ENCODE data around the gene RAD51AP1.
"Not testable (repeated sequence)": the region's sequence is repeated elsewhere in the genome, so short reads cannot be mapped to it uniquely, and the experiment has no call there.

DNA sequence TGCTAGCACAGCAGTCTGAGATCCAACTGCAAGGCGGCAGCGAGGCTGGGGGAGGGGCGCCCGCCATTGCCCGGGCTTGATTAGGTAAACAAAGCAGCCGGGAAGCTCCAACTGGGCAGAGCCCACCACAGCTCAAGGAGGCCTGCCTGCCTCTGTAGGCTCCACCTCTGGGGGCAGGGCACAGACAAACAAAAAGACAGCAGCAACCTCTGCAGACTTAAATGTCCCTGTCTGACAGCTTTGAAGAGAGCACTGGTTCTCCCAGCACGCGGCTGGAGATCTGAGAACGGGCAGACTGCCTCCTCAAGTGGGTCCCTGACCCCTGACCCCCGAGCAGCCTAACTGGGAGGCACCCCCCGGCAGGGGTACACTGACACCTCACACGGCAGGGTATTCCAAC, 29.4 kb upstream of the RAD51AP1 start:
- not testable (repeated sequence) for TF ChIP-seq POLR2A, POLR2AphosphoS5 (IDR thresholded peaks at IDR 0.05)
- TF ChIP-seq, protein P1, sequence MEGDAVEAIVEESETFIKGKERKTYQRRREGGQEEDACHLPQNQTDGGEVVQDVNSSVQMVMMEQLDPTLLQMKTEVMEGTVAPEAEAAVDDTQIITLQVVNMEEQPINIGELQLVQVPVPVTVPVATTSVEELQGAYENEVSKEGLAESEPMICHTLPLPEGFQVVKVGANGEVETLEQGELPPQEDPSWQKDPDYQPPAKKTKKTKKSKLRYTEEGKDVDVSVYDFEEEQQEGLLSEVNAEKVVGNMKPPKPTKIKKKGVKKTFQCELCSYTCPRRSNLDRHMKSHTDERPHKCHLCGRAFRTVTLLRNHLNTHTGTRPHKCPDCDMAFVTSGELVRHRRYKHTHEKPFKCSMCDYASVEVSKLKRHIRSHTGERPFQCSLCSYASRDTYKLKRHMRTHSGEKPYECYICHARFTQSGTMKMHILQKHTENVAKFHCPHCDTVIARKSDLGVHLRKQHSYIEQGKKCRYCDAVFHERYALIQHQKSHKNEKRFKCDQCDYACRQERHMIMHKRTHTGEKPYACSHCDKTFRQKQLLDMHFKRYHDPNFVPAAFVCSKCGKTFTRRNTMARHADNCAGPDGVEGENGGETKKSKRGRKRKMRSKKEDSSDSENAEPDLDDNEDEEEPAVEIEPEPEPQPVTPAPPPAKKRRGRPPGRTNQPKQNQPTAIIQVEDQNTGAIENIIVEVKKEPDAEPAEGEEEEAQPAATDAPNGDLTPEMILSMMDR (IDR thresholded peaks at IDR 0.05 in 8 of 11, conservative IDR thresholded peaks at IDR 0.05 in 3 of 11) = not testable (repeated sequence)
